HT1080 (cell line): Measurements from ENCODE around the gene PCDHGA2. TPM values are rescaled to one million over a fixed set of nuclear protein-coding genes. Genes with fewer than 3 reads are reported as not detected.

Experiments used
- DNase-seq: peaks from one replicate; pipeline ENCODE4 v3.0.0-alpha.2; 2015; ENCODE audit warnings: low read depth
- total RNA-seq: library from RNA; depleted of rRNA; stranded (reverse); fragments of >200 nt; shearing (Covaris generic); gene quantifications from 2 replicates; pipeline ENCODE4 v1.2.3, GENCODE V29; 2014; rRNA removed

Gene PCDHGA2
- total RNA-seq, 1 experiment from 2014 or later = 0.84 TPM

DNA sequence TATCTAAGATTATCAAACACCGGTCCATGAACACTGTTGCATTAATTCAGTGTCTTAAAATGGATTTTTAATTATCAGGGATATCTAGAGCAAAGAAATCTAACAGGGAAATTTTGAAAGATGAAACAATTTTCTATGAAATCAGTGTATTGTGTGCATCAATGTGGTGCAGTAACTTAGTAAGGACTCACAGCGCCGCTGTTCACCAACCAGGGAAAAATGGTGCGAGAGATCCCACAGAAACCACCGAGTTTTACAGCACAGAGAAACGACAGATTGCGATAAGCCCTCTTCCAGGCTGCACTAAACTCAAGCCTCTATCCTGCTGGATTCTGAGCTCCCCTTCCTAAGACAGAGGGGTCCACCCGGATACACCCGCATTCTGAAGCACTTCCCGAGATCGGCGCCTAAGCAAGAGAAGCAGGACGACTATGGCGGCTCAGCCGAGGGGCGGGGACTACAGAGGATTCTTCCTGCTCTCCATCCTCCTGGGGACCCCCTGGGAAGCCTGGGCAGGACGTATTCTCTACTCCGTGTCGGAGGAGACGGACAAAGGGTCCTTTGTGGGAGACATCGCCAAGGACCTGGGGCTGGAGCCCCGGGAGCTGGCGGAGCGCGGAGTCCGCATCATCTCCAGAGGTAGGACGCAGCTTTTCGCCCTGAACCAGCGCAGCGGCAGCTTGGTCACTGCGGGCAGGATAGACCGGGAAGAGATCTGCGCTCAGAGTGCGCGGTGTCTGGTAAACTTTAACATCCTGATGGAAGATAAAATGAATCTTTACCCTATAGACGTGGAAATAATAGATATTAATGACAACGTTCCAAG is 44.1 kb downstream of the PCDHGA2 start, which contains the start of gene PCDHGA7:
PCDHGA7 (plus strand) TSS at position 274 of the 826 bp plus-strand sequence; CDS start at position 432, 158 bp downstream.
- no peak for DNase-seq

DNA sequence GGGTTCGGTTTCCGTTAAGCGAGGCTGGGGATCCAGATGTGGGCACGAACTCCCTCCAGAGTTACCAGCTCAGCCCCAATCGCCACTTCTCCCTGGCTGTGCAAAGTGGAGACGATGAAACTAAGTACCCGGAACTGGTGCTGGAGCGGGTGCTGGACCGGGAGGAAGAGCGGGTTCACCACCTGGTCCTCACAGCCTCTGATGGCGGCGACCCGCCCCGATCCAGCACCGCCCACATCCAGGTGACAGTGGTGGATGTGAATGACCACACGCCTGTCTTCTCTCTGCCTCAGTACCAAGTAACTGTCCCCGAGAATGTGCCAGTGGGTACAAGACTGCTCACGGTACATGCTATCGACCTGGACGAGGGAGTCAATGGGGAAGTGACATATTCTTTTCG is 44.8 kb downstream of the PCDHGA2 start:
- DNase-seq = no peak

DNA sequence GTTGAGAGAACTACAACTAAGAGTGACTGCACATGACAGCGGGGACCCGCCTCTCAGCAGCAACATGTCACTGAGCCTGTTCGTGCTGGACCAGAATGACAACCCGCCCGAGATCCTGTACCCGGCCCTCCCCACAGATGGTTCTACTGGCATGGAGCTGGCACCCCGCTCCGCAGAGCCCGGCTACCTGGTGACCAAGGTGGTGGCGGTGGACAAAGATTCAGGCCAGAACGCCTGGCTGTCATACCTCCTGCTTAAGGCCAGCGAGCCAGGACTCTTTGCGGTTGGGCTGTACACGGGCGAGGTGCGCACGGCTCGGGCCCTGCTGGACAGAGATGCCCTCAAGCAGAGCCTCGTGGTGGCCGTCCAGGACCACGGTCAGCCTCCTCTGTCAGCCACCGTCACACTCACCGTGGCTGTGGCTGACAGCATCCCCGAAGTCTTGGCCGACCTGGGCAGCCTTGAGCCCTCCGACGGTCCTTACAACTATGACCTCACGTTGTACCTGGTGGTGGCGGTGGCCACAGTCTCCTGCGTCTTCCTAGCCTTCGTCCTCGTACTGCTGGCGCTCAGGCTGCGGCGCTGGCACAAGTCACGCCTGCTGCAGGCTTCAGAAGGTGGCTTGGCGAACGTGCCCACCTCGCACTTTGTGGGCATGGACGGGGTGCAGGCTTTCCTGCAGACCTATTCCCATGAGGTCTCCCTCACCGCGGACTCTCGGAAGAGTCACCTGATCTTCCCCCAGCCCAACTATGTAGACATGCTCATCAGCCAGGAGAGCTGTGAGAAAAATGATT is 46.1 kb downstream of the PCDHGA2 start:
- no peak for DNase-seq

DNA sequence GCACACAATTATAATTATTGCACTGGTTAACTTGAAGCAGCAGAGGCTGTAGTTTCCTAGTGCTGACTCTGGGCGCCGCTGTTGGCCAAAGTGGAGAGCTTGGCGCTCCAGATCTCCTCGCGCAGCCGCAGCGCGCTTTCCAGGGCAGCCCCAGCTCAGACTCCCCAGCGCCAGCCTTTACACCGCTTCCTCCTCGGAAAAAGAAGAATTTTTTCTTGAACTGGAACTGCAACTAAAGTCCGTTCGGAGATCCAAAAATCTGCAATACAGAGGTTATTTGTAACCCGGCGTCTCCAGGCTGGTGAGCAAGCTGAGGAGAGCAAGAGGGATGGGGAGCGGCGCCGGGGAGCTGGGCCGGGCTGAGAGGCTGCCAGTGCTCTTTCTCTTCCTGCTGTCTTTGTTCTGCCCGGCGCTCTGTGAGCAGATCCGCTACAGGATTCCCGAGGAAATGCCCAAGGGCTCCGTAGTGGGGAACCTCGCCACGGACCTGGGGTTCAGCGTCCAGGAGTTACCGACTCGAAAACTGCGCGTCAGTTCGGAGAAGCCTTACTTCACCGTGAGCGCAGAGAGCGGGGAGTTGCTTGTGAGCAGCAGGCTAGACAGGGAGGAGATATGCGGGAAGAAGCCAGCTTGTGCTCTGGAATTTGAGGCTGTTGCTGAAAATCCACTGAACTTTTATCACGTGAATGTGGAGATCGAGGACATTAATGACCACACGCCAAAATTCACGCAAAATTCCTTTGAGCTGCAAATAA is 49.2 kb downstream of the PCDHGA2 start, which contains the start of gene PCDHGB4:
PCDHGB4 (plus strand) TSS at position 142 of the 755 bp plus-strand sequence; CDS start at position 329, 187 bp downstream.
- DNase-seq = peak; percentile 66

DNA sequence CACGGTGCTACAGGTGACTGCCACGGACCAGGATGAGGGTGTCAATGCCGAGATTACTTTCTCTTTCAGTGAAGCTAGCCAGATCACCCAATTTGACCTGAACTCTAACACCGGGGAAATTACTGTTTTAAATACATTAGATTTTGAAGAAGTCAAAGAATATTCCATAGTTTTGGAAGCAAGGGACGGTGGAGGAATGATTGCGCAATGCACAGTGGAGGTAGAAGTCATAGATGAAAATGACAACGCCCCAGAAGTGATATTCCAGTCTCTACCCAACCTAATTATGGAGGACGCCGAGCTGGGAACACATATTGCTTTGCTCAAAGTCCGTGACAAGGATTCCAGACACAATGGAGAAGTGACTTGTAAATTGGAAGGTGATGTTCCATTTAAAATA is 50.1 kb downstream of the PCDHGA2 start:
- DNase-seq = no peak

DNA sequence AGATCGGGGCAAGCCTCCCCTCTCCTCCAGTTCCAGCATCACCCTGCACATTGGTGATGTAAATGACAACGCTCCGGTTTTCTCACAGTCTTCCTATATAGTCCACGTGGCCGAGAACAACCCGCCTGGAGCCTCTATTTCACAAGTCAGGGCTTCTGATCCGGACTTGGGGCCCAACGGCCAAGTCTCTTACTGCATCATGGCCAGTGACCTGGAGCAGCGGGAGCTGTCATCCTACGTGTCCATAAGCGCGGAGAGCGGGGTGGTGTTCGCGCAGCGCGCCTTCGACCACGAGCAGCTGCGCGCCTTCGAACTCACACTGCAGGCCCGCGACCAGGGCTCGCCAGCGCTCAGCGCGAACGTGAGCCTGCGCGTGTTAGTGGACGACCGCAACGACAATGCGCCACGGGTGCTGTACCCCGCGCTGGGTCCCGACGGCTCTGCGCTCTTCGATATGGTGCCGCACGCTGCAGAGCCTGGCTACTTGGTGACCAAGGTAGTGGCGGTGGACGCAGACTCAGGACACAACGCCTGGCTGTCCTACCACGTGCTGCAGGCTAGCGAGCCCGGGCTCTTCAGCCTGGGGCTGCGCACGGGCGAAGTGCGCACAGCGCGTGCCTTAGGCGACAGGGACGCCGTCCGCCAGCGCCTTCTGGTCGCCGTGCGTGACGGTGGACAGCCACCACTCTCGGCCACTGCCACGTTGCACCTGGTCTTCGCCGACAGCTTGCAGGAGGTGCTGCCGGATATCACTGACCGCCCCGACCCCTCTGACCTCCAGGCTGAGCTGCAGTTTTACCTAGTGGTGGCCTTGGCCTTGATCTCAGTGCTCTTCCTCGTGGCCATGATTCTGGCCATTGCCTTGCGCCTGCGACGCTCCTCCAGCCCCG is 50.8 kb downstream of the PCDHGA2 start:
- no peak for DNase-seq

DNA sequence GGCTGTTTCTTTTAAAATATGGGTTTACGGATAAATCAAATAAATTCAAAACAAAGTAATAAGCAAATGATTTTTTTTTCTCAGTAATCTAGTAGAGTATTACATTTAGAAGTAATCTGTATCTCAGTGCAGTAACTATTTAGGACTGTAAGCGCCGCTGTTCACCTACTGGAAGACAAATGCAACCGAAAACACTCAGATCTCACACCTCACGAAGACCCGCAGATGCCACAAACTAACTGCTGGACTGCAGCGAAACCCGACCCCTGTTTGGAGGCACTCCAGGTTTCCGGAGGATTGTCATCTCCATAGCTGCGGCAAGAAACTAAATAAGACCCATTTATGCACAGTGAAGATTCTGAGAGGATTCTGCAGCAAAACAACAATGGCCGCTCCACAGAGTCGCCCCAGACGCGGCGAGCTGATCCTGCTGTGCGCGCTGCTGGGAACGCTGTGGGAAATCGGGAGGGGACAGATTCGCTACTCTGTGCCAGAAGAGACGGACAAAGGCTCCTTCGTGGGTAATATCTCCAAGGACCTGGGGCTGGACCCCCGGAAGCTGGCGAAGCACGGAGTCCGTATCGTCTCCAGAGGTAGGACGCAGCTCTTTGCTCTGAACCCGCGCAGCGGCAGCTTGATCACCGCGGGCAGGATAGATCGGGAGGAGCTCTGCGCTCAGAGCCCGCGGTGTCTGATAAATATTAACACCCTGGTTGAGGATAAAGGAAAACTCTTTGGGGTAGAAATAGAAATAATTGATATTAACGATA is 54.1 kb downstream of the PCDHGA2 start, which contains the start of gene PCDHGA8:
PCDHGA8 (plus strand) TSS at position 205 of the 770 bp plus-strand sequence; CDS start at position 386, 181 bp downstream.
- DNase-seq = no peak

Other genes with a start within 250 kb of the PCDHGA2 start
- gene PCDHB2, start 244.1 kb upstream of the PCDHGA2 start, total RNA-seq = 0.37 and 0.43 TPM in 2 replicates
- 0.03 TPM in 1 of 2 replicates, not detected in the other for gene PCDHB3, start 238.3 kb upstream of the PCDHGA2 start, total RNA-seq
- gene PCDHB4, start 216.9 kb upstream of the PCDHGA2 start, total RNA-seq = not detected in 2 replicates
- gene PCDHB5, start 203.6 kb upstream of the PCDHGA2 start, total RNA-seq = 0.10 and 0.90 TPM in 2 replicates
- gene PCDHB6, start 188.7 kb upstream of the PCDHGA2 start, total RNA-seq = 0.13 and 0.27 TPM in 2 replicates
- gene PCDHB7, start 166.1 kb upstream of the PCDHGA2 start, total RNA-seq = 0.05 TPM in 1 of 2 replicates, not detected in the other
- not detected in 2 replicates for gene PCDHB8, start 161.0 kb upstream of the PCDHGA2 start, total RNA-seq
- gene PCDHB16, start 156.4 kb upstream of the PCDHGA2 start, total RNA-seq = 0.03 TPM in 1 of 2 replicates, not detected in the other
- gene PCDHB9, start 151.6 kb upstream of the PCDHGA2 start, total RNA-seq = 0.40 TPM in 1 of 2 replicates, not detected in the other
- 0.11 TPM in 1 of 2 replicates, not detected in the other for gene PCDHB10, start 146.4 kb upstream of the PCDHGA2 start, total RNA-seq
- gene PCDHB11, start 139.1 kb upstream of the PCDHGA2 start, total RNA-seq = not detected in 2 replicates
- not detected in 2 replicates for gene PCDHB12, start 130.0 kb upstream of the PCDHGA2 start, total RNA-seq
- 0.06 TPM in 1 of 2 replicates, not detected in the other for gene PCDHB13, start 124.8 kb upstream of the PCDHGA2 start, total RNA-seq
- 0.03 and 0.08 TPM in 2 replicates for gene PCDHB14, start 115.4 kb upstream of the PCDHGA2 start, total RNA-seq
- 0.03 and 0.10 TPM in 2 replicates for gene PCDHB15, start 93.4 kb upstream of the PCDHGA2 start, total RNA-seq
- gene SLC25A2, start 34.7 kb upstream of the PCDHGA2 start, total RNA-seq = not detected in 2 replicates
- gene TAF7, start 18.0 kb upstream of the PCDHGA2 start, total RNA-seq = 42.6 and 48.1 TPM in 2 replicates
- 0.07 and 0.32 TPM in 2 replicates for gene PCDHGA1, start 8.2 kb upstream of the PCDHGA2 start, total RNA-seq
- 0.10 and 0.14 TPM in 2 replicates for gene PCDHGA3, start 5.1 kb downstream of the PCDHGA2 start, total RNA-seq
- gene PCDHGB1, start 11.3 kb downstream of the PCDHGA2 start, total RNA-seq = 0.53 and 1.4 TPM in 2 replicates
- gene PCDHGA4, start 16.3 kb downstream of the PCDHGA2 start, total RNA-seq = 0.71 and 0.73 TPM in 2 replicates
- 0.69 and 0.77 TPM in 2 replicates for gene PCDHGB2, start 21.2 kb downstream of the PCDHGA2 start, total RNA-seq
- gene PCDHGA5, start 25.4 kb downstream of the PCDHGA2 start, total RNA-seq = 0.07 and 0.21 TPM in 2 replicates
- gene PCDHGB3, start 31.5 kb downstream of the PCDHGA2 start, total RNA-seq = 0.80 and 1.5 TPM in 2 replicates
- gene PCDHGA6, start 35.1 kb downstream of the PCDHGA2 start, total RNA-seq = 0.20 and 1.2 TPM in 2 replicates
- gene PCDHGA7, start 44.0 kb downstream of the PCDHGA2 start, total RNA-seq = 0.03 and 0.11 TPM in 2 replicates
- 9.9 and 10.2 TPM in 2 replicates for gene PCDHGB4, start 48.9 kb downstream of the PCDHGA2 start, total RNA-seq
- gene PCDHGA8, start 53.9 kb downstream of the PCDHGA2 start, total RNA-seq = 0.17 and 0.61 TPM in 2 replicates
- 0.37 and 0.55 TPM in 2 replicates for gene PCDHGB5, start 59.2 kb downstream of the PCDHGA2 start, total RNA-seq
- 0.23 and 0.29 TPM in 2 replicates for gene PCDHGA9, start 64.0 kb downstream of the PCDHGA2 start, total RNA-seq
- gene PCDHGB6, start 69.3 kb downstream of the PCDHGA2 start, total RNA-seq = 0.10 and 0.20 TPM in 2 replicates
- 0.80 and 0.90 TPM in 2 replicates for gene PCDHGA10, start 74.2 kb downstream of the PCDHGA2 start, total RNA-seq
- gene PCDHGB7, start 78.9 kb downstream of the PCDHGA2 start, total RNA-seq = 0.47 and 0.53 TPM in 2 replicates
- gene PCDHGA11, start 82.3 kb downstream of the PCDHGA2 start, total RNA-seq = 0.42 and 0.50 TPM in 2 replicates
- 0.66 and 0.70 TPM in 2 replicates for gene PCDHGA12, start 91.7 kb downstream of the PCDHGA2 start, total RNA-seq
- gene PCDHGC3, start 137.2 kb downstream of the PCDHGA2 start, total RNA-seq = 36.5 and 44.6 TPM in 2 replicates
- 0.14 and 0.33 TPM in 2 replicates for gene PCDHGC4, start 146.3 kb downstream of the PCDHGA2 start, total RNA-seq
- gene PCDHGC5, start 150.3 kb downstream of the PCDHGA2 start, total RNA-seq = 0.87 and 1.4 TPM in 2 replicates